AG04449 (cell line): ENCODE results near the gene SIMC1.

Experiments
- CTCF ChIA-PET: fragments of 350-600 bp; formaldehyde crosslinking; extraction: SDS; loops from one replicate; lab custom pipeline; 2021; ENCODE audit warnings: antibody characterized with exemption; lab: Yijun Ruan, JAX
- POLR2A ChIA-PET: fragments of 400-600, 350-600 bp; formaldehyde crosslinking; extraction: SDS; loops from one replicate; lab custom pipeline; 2020; ENCODE audit warnings: antibody characterized with exemption, inconsistent platforms; lab: Yijun Ruan, JAX
- DNase-seq: peaks from one replicate; pipeline ENCODE4 v3.0.0-alpha.2; 2010; ENCODE audit warnings: low read depth, low spot score
- H3K4me3 ChIP-seq: 2 replicates; pipeline ENCODE4 v1.5.1; 2011; ENCODE audit warnings: low read depth, mild to moderate bottlenecking, control low read depth, low read length
- CTCF ChIP-seq: IDR thresholded peaks from one replicate; pipeline ENCODE4 v1.5.1; 2011; ENCODE audit warnings: mild to moderate bottlenecking, moderate library complexity, low read length, control low read depth, inconsistent platforms; ENCODE audit not compliant: insufficient read depth; ENCODE audit errors: missing control alignments

Gene SIMC1

GRCh38 chr5:176379881-176380280 lies 141.7 kb downstream of the SIMC1 start:
- no peak for DNase-seq
- POLR2A ChIA-PET, result no interaction called here
- TF ChIP-seq CTCF, result no peak
- CTCF ChIA-PET, result interaction anchor here (1.0 kb wide), 1 partner anchor 11 kb away, joined by 3 read pairs; no protein-coding TSS in a partner anchor
- no peak overlapping the region for H3K4me3 ChIP-seq

- no peak for DNase-seq
- ChIA-PET POLR2A (interaction anchor here (1.9 kb wide), 1 partner anchor 19 kb away, joined by 5 read pairs; no protein-coding TSS in a partner anchor), CTCF (no interaction called here)
- TF ChIP-seq CTCF, result no peak
- no peak overlapping the region for H3K4me3 ChIP-seq
These were observed 143.2 kb downstream of the SIMC1 start for GRCh38 chr5:176381423-176381822.

GRCh38 chr5:176381979-176382378 lies 143.8 kb downstream of the SIMC1 start:
- CTCF ChIA-PET, result no interaction called here
- no peak for DNase-seq
- POLR2A ChIA-PET, result interaction anchor here (1.9 kb wide), 1 partner anchor 20 kb away, joined by 5 read pairs; no protein-coding TSS in a partner anchor
- H3K4me3 ChIP-seq, result no peak overlapping the region
- no peak for TF ChIP-seq CTCF

- H3K4me3 ChIP-seq, result no peak overlapping the region
- POLR2A ChIA-PET, result no interaction called here
- no peak for DNase-seq
- CTCF ChIA-PET, result no interaction called here
- TF ChIP-seq CTCF, result no peak
These were observed 144.5 kb downstream of the SIMC1 start for GRCh38 chr5:176382721-176383120.

- no peak for DNase-seq
- no peak overlapping the region for H3K4me3 ChIP-seq
- ChIA-PET POLR2A (no interaction called here), CTCF (no interaction called here)
- no peak for TF ChIP-seq CTCF
These were observed 145.2 kb downstream of the SIMC1 start for GRCh38 chr5:176383248-176383905.

GRCh38 chr5:176383961-176384360 lies 145.7 kb downstream of the SIMC1 start:
- no peak for TF ChIP-seq CTCF
- H3K4me3 ChIP-seq, result no peak overlapping the region
- CTCF ChIA-PET, result no interaction called here
- no peak for DNase-seq
- POLR2A ChIA-PET, result no interaction called here
